ENCODE measurements around the gene ZNF92. TPM values are rescaled to one million over a fixed set of nuclear protein-coding genes. Genes with fewer than 3 reads are reported as not detected.
"Not testable (repeated sequence)": the region's sequence is repeated elsewhere in the genome, so short reads cannot be mapped to it uniquely, and the experiment has no call there.

ZNF92 gene
- 11.3 TPM for total RNA-seq

DNA sequence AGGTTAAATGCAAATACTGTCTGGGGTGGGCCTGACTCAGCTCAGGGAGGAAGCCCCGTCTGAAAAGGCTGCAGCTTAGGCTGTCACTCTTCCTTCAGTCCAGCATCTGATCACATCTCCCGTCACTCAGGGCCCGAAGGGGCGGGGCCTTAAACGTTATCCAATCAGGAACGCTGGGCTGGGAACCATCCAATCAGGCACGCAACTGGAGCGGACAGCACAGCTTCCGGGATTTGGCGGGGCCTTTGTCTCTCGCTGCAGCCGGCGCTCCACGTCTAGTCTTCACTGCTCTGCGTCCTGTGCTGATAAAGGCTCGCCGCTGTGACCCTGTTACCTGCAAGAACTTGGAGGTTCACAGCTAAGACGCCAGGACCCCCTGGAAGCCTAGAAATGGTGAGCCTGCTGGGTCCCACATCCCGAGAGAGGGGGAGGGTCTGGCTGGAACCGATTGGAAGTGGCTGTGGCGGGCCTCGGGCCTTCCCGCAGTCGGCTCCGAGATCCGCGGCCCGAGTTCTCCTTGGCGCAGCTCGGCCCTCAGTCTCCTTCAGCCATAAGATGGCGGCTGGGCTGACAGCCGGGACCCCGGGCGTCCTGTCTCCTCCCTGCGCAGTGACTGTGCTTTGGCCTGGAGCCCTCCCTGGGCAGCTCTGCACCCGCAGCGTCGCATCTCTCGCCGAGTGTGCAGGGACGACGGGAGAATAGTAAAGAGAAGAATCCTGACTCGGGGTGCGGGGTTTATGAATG, at the start of gene ZNF92:
Gene ZNF92 (plus strand): TSS at position 248 of the 744 bp plus-strand sequence. CDS start 143 bp downstream, at position 391.
- peak; percentile 97 for DNase-seq (ENCODE audit: low spot score)

DNA sequence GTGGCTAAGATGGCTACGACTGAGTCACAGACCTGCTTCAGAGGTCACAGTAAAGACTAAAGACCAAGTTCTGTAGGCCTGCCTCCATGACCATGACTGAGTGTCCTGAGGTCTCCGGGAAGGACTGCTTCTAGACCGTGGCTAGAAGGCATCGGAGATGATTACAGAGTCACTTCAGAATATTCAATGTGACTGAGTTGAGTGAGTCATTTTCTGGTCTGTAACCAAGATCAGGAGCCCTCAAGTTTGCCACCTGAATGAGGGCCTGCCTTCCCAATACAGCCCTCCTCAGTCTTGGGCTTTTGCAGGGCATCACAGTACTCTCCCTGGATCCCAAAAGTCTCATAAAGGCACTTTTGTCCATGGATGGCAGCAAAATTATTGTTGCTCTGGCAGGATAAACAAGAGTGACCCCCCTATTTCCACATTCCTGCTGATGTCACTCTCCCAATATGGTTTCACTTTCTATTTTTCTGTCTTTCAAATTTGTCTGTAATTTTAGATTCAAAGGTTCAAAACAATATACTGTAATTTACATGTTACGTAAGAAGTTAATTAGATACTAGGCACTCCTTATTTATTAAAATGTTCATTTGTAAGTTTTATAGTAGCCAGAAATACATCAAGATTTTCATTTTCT, 47.7 kb upstream of the ZNF92 start:
- no peak for DNase-seq (ENCODE audit: low spot score)

DNA sequence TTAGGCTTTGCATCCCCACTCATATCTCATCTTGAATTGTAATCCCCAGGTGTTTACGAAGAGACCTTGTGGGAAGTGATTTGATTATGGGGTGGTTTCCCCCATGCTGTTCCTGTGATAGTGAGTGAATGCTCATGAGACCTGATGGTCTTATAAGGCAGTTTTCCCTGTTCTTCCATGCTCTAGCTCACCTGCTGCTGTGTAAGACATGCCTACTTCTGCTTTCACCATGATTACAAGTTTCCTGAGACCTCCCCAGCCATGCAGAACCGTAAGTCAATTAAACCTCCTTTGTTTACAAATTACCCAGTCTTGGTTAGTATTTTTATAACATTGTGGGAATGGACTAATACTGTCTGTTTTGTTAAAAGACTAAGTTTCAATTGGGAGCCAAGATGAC, 35.3 kb upstream of the ZNF92 start:
- DNase-seq (ENCODE audit: low spot score): no peak

DNA sequence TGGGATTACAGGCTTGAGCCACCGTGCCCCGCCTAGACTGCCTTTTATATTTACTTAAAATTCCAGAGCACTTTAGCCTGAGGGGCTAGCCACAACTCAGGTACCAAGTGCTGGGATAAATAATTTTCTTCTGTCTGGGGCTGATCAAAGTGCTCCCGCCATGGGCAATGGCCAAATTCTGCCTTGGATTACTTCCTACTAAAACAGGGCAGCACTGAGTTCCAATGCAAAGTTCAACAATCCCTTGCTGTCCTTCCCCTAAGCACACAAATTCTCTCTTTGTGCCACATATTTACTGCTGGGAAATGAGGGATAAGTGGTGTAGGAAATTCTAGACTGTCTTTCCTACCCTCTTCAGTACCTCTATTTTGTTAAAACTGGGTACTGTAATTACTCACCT, 34.4 kb upstream of the ZNF92 start:
- DNase-seq (ENCODE audit: low spot score): no peak

DNA sequence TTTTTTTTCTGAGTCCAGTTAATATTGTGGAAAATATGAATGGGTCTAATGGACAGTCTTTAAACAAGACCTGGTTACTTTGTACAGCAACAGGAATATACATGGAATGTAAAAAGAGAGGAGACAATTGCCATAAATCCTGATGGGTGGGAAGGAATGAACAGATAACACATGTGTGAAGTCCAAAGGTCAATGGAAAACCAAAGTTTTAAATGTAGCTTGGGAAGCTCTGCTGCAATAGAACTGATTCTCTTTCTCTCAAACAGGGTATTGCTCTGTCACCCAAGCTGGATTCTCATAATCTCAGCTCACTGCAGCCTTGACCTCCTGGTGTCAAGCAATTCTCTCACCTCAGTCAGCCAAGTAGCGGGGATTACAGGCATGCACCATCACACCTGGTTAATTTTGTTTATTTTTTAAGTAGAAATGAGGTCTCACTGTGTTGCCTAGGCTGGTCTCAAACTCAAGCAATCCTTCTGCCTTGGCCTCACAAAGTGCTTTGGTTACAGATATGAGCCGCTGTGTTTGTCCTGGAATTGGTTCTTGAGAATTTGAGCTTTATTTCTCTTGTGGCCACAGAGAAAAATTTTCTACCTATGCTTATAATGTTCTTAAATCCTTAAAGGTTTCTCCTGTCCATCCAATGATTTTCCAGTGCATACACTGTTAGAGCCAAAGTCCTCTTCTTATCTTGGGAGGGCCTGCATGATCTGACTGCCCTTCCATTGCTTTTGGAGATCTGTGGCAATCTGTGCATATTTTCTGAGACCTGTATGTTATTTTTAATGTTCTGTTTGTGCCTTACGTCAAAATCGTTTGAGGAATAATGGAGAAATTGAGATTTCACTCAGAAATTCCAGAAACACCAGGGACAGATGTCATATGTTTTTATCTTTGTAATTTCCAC, 30.7 kb upstream of the ZNF92 start:
- no peak for DNase-seq (ENCODE audit: low spot score)

DNA sequence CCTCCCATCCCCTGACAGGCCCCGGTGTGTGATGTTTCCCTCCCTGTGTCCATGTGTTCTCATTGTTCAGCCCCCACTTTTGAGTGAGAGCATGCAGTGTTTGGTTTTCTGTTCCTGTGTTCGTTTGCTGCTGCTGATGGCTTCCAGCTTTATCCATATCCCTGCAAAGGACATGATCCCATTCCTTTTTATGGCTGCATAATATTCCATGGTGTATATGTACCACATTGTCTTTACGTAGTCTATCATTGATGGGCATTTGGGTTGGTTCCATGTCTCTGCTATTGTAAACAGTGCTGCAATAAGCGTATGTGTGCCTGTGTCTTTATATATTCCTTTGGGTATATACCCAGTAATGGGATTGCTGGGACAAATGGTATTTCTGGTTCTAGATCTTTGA, 29.1 kb upstream of the ZNF92 start:
- DNase-seq (ENCODE audit: low spot score): not testable (repeated sequence)

DNA sequence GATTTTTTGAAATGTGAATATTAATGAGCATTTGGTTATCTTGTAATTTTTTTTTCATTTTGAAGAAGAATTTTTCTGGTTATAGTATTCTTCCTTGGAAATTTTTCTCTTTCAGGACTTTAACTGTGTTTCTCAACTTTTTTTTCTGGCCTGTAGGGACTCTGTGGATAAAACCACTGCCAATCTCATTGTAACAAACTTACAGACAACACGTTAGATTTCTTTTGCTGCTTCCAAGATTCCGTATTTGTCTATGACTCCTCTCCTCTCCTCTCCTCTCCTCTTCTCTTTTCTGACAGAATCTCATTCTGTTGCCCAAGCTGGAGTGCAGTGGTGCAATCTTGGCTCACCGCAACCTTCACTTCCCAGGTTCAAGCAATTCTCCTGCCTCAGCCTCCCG, 19.4 kb upstream of the ZNF92 start:
- DNase-seq (ENCODE audit: low spot score): no peak

DNA sequence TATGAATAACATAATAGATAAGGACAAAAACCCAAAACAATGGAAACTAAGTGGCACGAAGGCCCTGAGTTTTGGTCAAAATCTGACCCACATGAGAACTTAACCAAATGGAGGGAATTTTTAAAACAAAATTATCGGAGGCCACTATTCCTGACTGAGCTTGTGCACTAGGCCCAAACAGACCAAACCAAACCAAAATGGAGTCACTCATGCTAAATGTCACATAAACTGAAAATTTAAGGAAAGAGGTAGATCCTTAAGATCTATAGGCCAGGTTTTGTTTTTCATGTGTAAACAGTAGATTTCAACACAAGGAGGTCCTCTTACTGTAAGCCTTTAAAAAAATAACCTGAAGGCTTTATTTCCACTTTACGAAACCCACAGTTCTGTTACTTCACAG, 3.8 kb upstream of the ZNF92 start:
- DNase-seq (ENCODE audit: low spot score): no peak

DNA sequence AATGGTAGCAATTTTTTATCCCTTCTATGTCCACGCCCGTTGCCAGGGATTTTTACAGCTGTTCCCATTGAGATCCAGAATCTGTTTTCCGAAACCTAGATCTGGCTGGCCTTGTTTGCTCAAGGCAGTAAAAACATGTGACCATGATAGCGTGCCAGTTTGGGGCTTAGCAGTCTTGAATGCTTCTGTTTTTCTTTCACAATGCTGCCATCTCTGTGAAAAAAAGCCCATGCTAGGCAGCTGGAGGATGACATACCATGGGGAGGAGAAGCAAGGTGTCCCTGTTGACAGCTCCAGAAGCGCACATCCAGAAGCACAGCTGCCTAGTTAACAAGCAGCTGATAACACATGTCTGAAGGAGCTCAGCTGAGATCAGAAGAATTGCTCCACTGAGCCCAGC, 2.2 kb upstream of the ZNF92 start:
- DNase-seq (ENCODE audit: low spot score): no peak

DNA sequence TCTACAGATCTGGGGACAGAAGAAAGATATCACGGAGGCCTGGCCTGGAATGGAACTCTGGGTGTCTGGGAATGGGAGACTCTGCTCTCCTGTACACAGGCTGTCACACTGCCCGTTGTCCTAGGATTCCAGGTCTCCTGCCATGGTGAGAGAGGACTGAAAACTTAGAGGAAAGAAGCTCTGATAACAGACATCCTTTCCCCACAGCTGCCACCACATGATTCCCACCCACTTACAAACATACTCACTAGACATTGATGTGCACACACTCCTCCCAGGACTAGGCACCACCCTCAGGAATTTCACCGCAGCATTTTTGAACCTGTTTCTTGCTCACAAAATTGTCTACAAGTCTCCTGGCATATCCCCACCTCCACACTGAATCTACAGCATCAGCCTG, 5.7 kb downstream of the ZNF92 start:
- DNase-seq (ENCODE audit: low spot score): no peak

DNA sequence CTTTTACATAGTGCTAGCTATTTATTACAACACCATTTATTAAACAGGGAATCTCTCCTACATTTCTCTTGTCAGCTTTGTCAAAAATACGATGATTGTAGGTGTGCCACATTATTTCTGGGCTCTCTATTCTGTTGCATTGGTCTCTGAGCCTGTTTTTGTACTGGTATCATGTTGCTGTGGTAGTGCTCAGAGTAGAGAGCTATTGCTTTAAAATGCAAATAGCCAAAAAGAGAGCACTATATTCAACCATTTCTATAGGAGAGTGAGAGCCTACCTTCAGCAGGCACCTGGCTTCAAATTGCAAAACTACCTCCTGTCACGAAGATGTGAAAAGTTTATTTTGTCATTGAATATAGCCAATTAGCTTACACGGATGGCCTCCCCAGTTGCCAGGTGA, 8.1 kb downstream of the ZNF92 start:
- DNase-seq (ENCODE audit: low spot score): no peak

DNA sequence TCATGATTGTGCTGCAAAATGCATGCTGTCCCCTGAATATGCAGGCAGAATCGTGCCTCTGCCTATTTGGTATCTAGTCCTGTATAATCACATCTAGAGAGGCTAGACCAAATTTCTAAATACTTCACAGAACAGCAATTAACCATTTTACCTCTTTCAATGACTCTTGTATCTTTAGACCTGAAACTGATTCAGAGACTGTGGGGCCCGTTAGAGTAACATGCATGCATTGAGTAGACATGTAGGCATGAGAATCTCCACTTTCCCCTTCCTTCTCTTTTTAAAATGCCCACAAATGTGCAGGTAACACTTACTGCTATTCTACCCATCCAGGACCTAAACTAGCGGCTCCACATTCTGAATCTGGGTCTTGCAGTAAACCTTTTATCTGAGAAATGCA, 8.8 kb downstream of the ZNF92 start:
- no peak for DNase-seq (ENCODE audit: low spot score)

DNA sequence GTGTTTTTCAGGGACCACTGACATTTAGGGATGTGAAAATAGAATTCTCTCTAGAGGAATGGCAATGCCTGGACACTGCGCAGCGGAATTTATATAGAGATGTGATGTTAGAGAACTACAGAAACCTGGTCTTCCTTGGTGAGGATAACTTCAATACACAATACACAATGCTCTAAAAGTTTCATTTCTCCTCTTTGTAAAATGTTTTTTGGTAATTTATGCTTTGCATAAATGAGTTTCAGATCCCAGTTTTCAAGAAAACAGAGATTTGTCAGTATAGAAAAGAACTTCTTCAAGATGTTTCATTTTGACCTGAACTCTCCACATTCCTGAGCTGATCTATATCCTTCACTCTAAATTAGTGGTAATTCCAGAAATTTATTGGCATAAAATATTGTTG, 14.2 kb downstream of the ZNF92 start:
- no peak for DNase-seq (ENCODE audit: low spot score)

DNA sequence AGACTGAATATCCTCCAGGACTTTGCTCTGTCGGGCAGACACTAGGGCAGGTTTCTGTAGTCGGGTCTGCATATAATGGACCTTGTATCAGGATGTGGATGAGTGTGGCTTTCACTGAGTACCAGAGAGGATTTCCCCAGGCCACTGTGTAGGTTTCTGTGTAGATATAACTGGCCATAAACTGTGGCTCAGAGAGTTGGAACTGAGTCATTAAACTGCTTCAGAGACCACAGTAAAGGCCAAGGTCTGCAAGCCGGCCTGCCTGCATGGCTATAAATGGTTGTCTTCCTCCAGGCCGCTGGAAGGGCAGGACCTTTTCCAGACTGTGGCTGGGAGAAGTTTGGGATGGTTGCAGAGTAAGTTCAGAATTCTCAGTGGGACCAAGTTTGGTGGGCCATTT, 16.9 kb downstream of the ZNF92 start:
- DNase-seq (ENCODE audit: low spot score): no peak

DNA sequence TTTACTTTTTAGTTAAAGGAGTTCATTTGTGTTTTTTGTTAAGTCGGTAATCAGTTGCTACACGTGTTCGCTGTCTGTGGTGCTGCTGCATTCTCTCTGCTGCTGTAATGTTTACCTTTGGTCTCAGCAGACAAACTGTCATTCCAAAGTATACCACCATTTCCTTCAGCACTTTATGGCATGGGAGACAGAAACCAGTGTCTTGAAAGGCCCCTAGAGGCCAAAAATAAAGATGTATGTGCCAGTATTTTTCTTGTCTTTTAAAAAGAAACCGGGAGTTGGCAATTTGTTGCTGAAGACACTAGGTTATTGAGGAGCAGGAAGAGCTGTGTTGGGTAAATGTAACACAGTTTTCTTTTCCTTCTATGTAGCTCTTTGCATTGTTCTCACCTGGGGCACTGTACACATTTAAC, 24.1 kb downstream of the ZNF92 start:
- no peak for DNase-seq (ENCODE audit: low spot score)

DNA sequence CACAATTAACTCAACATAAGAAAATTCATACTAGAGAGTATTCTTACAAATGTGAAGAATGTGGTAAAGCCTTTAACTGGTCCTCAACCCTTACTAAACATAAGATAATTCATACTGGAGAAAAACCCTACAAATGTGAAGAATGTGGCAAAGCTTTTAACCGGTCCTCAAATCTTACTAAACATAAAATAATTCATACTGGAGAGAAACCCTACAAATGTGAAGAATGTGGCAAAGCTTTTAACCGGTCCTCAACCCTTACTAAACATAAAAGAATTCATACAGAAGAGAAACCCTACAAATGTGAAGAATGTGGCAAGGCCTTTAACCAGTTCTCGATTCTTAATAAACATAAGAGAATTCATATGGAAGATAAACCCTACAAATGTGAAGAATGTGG, 25.0 kb downstream of the ZNF92 start:
- not testable (repeated sequence) for DNase-seq (ENCODE audit: low spot score)

DNA sequence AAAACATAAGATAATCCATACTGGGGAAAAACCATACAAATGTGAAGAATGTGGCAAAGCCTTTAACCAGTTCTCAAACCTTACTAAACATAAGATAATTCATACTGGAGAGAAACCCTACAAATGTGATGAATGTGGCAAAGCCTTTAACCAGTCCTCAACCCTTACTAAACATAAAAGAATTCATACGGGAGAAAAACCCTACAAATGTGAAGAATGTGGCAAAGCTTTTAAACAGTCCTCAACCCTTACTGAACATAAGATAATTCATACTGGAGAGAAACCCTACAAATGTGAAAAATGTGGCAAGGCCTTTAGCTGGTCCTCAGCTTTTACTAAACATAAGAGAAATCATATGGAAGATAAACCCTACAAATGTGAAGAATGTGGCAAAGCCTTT, 25.4 kb downstream of the ZNF92 start:
- DNase-seq (ENCODE audit: low spot score): not testable (repeated sequence)

DNA sequence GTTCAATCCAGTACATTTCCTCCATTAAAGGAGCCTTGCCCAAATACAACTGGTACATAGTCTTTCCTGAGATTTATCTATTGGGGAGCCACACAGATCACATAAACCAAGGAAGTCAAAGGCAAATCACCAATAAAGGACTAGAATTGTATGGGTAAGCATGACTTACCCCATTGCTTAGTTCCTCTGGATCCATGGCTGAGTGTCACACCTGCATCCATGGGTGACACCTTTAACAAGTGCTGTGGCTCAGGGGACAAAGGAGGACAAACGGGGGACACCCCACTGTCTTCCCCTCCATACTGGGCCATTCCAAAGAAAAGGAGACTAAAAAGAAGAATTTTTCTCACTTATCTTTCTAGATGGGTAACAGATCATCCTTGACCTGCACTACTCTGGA, 30.4 kb downstream of the ZNF92 start:
- no peak for DNase-seq (ENCODE audit: low spot score)

DNA sequence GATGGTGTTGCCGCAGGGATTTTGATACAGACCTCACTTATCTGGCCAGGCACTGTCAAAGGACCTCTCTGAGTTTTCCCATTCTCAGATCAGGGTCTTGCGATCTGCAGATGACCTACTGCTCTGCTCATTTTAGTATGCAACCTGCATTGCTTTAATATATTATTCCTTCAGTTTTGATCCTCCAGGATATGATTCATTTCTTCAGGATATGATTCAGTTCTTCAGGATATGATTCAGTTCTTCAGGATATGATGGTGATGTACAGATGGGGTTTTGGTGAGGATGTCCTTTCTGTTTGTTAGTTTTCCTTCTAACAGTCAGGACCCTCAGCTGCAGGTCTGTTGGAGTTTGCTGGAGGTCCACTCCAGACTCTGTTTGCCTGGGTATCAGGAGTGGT, 33.1 kb downstream of the ZNF92 start:
- DNase-seq (ENCODE audit: low spot score): not testable (repeated sequence)

DNA sequence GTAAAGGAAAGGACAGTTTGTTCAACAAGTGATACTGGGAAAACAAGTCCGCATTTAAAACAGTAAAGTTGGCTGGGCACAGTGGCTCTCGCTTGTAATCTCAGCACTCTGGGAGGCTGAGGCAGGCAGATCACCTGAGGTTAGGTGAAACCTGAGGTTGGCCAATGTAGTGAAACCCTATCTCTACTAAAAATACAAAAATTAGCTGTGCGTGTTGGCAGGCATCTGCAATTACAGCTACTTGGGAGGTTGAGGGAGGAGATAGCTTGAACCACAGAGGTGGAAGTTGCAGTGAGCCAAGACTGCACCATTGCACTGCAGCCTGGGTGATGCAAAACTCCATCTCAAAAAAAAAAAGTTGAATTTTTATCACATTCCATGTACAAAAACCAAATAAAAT, 35.7 kb downstream of the ZNF92 start:
- DNase-seq (ENCODE audit: low spot score): no peak

DNA sequence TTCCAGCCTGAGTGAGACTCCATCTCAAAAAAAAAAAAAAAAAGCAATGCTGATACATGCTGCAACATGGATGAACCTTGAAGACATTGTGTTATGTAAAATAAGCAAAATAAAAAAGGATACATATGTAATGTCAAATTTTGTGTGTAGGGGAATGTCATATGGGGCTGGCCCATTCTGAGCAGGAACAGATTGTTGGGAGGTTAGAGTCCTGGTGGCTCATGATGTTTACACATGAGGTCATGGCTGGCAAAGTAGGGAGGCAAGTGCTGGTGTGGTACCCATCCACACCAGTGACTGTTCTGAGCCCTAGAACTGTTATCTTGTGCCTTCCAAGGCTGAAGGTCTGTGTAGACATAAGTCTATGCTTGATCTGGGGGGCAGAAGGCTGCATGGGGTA, 37.6 kb downstream of the ZNF92 start:
- no peak for DNase-seq (ENCODE audit: low spot score)

DNA sequence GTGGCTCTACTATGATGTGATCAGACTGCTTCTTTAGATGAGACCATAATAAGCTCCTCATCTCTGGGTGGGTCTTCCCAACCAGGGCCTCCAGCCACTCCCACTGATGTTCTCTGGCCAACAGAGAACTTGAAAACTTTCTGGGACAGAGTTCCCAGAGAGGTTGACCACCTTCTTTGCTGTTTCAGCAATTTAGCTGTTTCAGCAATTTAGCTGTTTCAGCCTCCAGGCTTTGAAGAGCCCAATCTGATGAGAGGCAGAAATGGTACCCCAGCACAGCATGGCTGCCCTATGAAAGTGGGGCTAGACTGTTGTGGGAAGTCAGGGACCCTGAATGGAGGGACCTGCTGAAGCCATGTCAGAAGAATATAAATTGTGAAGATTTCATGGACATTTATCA, 49.0 kb downstream of the ZNF92 start:
- no peak for DNase-seq (ENCODE audit: low spot score)

DNA sequence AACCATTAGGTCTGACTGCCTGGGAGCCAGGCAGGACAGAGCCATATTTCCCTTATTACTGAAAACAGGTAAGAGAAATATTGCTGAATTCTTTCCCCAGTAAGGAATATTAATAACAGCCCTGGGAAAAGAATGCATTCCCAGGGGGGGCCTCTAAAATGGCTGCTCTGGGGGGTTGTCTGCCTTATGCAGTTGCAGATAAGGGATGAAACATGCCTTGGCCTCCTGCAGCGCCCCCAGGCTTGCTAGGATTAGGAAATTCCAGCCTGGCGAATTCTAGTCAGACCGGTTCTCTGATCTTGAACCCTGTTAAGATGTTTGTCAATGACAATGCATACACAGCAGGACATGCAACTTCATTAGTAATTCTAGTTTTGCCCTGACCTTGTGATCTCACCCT, 49.6 kb downstream of the ZNF92 start:
- not testable (repeated sequence) for DNase-seq (ENCODE audit: low spot score)
